DLD1 (cell line): Measurements from ENCODE around the gene TMEM238.

ENCODE experiments used
- in situ Hi-C: cut with HindIII; loops from 2 replicates; pipeline ENCODE4 v1.10.0; 2017; ENCODE audit warnings: low sequenced_read_pairs

The TMEM238 gene

GRCh38 chr19:55360902-55361301 lies 23.2 kb downstream of the TMEM238 start:
- in situ Hi-C loops = no loop called here

GRCh38 chr19:55358943-55359908 lies 24.9 kb downstream of the TMEM238 start:
- in situ Hi-C loops = loop anchor here (10.0 kb wide), 1 partner anchor 144 kb away; no protein-coding TSS in a partner anchor

GRCh38 chr19:55358493-55358892 lies 25.6 kb downstream of the TMEM238 start:
- in situ Hi-C loops = loop anchor here (10.0 kb wide), 1 partner anchor 144 kb away; no protein-coding TSS in a partner anchor

- in situ Hi-C loops = loop anchor here (10.0 kb wide), 1 partner anchor 141 kb away; no protein-coding TSS in a partner anchor
These were observed 28.8 kb downstream of the TMEM238 start for GRCh38 chr19:55355213-55355821.

DNA sequence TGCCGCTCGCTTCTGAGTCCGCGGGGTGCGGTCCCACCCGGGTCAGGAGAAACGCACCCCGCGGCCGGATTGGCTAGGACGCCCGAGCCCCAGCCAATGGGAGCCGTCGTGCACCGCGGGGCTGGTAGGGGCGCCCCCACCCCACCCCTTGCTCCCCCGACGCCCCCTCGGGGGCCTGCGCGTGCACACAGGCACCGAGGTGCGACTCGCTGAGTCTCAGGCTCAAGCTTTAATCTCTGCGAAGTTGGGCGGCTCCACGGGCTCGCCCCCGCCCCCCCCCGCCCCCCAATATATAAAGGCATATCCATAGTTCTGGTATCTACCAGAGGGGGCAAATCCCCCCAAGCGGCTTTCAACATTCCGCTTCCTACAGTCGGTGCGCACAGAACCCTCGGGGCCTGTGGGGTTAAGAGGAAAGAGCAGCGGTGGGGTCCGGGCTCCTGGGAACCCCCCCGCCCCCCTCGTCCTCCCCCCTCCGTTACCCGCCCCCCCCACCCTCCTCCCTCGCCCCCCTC lies 29.3 kb downstream of the TMEM238 start, which contains the start of gene COX6B2:
COX6B2 (minus strand) TSS at position 22 of the 515 bp plus-strand sequence. CDS start 198 bp downstream, outside the sequence.
- in situ Hi-C loops = loop anchor here (10.0 kb wide), 1 partner anchor 140 kb away; no protein-coding TSS in a partner anchor

GRCh38 chr19:55353803-55354697 lies 30.0 kb downstream of the TMEM238 start:
- in situ Hi-C loops = loop anchor here (10.0 kb wide), 1 partner anchor 139 kb away; no protein-coding TSS in a partner anchor

DNA sequence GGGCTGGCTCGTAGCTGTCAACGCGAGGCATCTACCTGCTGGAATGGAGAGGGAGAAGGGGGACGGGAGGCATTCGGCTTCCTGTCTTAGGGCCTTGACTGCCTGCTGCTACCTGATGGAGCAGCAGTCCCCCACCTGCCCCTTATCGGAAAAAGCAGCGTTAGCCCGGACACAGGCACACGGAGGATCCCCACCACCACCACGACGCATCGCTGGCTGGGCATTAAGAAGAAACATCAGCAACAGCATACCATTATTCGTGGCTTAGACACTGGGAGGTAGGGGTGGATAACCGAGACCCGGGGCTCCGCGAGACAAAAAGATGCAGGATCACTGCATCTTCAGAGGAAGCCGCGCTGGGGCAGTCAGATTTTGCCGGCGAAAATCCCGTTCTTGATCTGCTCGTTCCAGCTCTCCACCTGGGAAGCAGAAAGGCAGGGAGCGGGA lies 30.7 kb downstream of the TMEM238 start:
- in situ Hi-C loops = loop anchor here (10.0 kb wide), 1 partner anchor 139 kb away; no protein-coding TSS in a partner anchor

DNA sequence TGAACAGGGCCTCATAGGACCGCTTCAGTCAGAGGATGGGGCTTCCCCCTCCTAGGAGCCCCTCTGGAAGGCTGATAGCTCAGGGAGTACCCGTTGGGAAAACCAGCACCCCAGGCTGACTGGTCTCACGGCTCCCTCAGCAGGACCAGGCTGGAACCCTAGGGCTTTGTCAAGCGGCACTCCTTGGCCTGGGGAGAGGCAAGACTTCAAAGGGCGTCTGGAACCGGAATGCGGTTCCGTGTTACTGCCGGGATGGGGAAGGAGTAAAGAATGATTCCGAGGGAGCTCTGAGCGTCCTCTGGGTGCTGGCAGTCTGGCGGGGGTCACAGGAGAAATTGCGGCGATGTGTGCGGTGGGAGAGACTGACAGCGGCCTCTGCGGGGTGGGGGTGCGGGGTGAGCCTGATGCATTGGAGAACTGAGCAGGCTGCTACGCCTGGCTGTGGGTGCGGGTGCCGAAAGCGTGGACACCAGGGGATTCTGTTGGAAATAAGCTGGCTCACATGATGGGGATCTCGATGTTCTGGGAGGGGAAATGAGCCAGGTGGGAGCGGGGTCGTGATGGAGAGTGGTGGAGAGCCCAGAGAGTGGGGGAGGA lies 31.4 kb downstream of the TMEM238 start:
- in situ Hi-C loops = loop anchor here (10.0 kb wide), 1 partner anchor 138 kb away; no protein-coding TSS in a partner anchor

DNA sequence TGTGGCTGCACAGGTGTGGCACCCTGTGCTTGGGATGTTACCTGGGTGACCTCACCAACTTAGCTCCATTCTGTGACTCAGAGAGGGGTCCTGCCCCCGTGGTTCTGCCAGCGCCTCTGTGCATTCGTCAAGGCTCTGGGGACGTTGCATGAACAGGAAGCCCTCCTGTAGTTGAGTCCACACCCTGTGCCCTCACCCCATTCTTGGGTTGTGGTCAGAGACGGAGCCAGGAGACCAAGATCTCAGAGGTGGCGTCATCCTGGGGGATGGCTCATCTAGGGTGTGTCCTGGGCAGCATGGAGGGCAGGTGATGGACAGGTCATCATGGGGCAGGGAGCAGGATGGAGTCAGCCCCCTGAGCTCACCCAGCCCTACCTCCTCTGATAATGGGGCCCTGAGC lies 32.1 kb downstream of the TMEM238 start:
- in situ Hi-C loops = loop anchor here (10.0 kb wide), 1 partner anchor 137 kb away; no protein-coding TSS in a partner anchor

GRCh38 chr19:55350620-55351315 lies 33.3 kb downstream of the TMEM238 start:
- in situ Hi-C loops = loop anchor here (10.0 kb wide), 1 partner anchor 136 kb away; no protein-coding TSS in a partner anchor

DNA sequence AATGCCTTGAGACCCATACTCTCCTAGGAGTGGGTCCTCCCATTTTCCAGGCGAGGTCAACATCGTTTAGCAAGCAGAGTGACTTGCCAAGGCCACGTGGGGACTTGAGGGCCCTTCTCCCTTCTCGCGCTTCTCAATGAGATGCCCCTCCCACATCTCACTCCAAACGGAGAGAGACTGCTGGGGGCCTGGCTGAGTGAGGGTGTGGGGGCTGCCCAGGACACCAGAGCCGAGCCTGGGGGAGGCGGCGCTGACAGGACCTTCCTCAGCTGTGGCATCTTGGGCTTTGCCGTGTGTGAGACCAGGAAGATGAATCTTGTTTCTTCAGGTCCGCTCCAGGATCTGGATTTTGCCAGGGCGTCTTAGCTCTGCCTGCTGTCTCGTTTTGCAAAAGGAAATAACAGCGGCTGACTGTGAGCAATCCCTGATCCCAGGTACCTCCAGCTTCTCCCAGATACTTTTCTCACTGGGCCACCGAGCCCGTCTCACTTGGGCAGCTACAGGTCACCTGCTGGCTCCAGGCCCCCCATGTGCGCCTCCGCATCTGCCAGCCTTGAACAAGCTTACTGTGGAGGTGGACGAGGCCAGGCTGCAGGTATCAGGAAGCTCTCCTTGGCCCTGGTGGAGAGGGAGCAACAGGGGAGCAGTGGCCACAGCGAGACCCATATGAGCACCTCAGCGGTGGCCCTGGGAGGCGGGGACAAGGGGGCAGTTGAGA lies 35.6 kb downstream of the TMEM238 start:
- in situ Hi-C loops = no loop called here

DNA sequence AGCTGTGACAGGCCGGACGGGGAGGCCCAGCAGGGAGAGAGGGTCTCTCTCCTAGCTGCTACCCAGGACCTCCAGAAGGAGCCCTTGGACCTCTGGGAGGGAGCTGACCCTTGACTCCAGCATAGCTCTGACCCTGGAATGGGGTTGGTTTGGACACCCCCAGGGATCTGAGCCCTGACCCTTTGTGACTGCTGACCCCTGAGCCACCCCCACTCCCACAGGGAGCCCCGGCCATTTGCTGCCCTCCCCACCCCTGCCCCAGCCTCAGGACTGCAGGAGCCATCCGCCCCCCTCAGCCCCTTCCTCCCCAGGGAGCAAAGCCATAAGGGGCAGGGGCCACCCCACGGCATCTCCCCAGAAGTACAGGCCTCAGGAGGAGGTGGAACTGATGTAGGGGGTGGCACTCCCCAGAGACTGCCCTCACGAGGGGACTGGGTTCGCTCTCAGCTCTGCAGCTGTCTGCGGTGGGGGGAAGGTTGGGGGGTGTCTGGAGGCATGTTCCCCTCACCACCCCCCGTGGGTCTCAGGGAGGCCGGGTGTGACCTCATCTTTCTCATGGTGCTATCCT lies 36.6 kb downstream of the TMEM238 start:
- in situ Hi-C loops = no loop called here

- in situ Hi-C loops = no loop called here
These were observed 37.2 kb downstream of the TMEM238 start for GRCh38 chr19:55346725-55347441.

- in situ Hi-C loops = no loop called here
These were observed 38.0 kb downstream of the TMEM238 start for GRCh38 chr19:55345818-55346724.

DNA sequence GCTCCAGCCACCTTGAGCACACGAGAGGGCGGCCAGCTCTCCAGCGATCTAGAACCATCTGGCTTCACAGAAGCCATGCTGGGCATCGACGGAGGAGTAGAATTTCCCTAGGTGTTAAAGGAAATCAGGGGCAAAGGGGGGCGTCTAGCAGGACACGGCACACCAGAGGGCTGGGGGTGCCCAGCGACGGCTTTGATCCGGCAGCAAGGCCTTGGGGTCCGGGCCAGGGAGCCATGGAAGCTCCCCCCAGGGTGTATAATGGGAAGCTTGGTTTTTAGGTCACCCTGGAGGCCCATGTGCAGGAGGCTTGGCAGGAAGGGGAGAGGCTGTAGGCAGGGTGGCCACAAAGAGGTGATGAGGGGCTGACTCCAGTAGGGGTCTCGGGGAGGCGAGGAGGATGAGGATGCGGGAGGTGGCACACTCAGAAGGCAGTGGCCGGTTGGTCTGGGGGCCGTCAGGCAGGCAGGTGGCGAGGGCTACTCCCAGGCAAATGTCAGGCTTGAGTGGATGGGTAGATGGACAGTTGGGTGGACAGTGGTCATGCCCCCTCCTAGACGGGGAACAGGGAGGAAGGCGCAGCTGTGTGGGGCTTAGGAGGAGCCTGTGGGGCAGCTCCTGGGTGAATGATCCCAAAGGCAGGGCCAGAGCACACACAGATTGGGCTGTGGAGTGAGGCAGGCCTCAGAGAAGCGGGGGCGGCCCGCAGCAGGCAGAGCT lies 38.8 kb downstream of the TMEM238 start:
- in situ Hi-C loops = no loop called here

- in situ Hi-C loops = no loop called here
These were observed 39.6 kb downstream of the TMEM238 start for GRCh38 chr19:55344444-55344843.
